Endothelial cell of hepatic sinusoid (primary cell): Measurements from ENCODE around the gene YES1.
"Not testable (repeated sequence)": the region's sequence is repeated elsewhere in the genome, so short reads cannot be mapped to it uniquely, and the experiment has no call there.

ENCODE experiments used
- in situ Hi-C: cut with HindIII; loops from 2 replicates; pipeline ENCODE4 v1.10.0; 2017; ENCODE audit warnings: low sequenced_read_pairs

The YES1 gene

GRCh38 chr18:732371-732770, 79.7 kb downstream of the YES1 start:
- in situ Hi-C loops, result no loop called here

GRCh38 chr18:731185-731584, 80.9 kb downstream of the YES1 start:
- in situ Hi-C loops, result no loop called here

DNA sequence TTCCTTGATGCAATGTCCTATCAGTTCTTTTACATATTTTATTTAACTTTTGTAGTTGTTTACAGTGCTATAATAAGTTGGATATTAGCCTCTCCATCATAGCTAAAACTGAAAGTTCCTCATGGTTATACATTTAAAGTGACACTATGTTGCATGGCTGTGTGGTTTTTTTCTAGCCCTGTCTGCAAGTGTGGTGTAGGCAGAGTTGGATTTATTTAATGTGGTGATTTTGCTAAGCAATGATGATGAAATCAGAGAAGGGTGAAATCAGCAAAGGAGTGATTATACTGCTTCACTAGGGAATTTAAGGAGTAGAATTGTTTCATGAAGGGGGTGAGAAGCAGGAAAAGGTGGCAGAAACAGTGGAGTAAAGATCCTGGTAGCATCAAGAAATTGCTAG, 81.3 kb downstream of the YES1 start:
- in situ Hi-C loops, result no loop called here

GRCh38 chr18:730120-730519, 81.9 kb downstream of the YES1 start:
- in situ Hi-C loops, result not testable (repeated sequence)

DNA sequence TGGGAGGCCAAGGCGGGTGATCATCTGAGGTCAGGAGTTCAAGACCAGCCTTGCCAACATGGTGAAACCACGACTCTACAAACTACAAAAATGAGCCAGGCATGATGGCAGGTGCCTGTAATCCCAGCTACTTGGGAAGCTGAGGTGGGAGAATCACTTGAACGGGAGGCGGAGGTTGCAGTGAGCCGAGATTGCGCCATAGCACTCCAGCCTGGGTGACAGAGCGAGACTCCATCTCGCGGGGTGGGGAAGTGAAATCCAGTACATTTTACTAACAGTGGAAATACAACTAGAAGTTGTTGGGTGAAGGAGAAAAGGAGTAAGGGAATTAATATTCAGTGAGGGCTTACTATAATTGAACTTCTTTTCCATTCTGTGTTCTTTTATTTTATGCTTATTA, 86.4 kb downstream of the YES1 start:
- in situ Hi-C loops, result no loop called here

DNA sequence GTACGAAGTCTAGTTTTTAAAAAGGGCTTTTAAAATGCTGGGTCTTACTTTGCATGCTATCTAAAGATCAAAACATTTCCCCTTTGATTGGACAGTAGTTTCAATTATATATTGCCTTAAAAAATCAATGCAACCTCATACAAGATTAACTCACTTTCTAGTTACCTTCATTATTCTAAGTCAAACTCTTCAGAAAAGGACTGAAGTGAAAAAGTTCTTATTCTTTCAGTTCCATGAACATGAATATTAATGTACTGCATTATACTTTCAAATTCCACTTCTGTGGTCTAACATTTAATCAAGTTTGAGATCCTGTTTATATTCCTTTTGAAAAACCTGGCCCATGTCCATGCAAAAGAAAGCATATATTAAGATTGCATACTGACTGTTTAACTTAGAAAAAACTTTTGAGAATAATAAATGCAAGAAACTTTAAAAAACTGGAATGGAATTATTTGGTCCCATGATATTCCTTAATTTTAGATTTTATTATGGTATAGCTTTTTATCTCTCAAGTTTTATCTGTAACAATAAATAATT, 88.4 kb downstream of the YES1 start:
- in situ Hi-C loops, result no loop called here

DNA sequence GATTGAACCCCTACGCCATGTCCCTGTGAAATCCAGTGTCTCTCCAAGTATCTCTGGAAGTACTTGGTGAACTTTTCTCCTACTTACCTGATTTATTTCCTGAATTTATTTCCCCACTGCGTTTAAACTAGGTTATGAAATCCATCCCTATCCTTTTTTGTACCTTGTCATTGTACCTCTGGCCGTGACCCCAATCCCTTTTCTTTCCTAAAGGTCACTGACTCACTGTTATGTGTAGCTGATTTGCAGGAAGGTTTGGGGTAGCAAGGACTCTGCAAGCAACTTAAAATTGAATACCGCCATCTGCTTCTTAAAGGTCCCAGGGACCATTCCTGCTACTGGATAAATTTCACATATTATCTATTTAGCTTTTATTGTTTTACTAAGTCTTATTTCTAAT, 95.0 kb downstream of the YES1 start:
- in situ Hi-C loops, result no loop called here

DNA sequence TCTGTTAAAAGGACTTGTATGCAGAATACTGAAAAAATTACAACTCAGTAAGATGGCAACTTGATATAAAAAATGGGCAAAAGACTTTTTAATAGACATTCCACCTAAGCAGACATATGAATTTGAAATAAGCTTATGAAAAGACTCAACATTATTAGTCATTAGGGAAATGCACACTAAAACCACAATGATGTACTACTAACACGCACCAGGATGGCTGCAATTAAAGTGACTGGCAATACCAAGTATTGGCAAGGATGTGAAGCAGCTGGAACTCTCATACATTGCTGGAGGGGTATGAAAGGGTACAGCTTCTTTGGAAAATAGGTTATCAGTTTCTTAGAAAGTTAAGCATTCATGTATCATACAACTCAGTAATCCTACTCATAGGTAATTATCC, 96.4 kb downstream of the YES1 start:
- in situ Hi-C loops, result no loop called here

- in situ Hi-C loops, result no loop called here
Measured at GRCh38 chr18:713135-713490, 98.9 kb downstream of the YES1 start.

DNA sequence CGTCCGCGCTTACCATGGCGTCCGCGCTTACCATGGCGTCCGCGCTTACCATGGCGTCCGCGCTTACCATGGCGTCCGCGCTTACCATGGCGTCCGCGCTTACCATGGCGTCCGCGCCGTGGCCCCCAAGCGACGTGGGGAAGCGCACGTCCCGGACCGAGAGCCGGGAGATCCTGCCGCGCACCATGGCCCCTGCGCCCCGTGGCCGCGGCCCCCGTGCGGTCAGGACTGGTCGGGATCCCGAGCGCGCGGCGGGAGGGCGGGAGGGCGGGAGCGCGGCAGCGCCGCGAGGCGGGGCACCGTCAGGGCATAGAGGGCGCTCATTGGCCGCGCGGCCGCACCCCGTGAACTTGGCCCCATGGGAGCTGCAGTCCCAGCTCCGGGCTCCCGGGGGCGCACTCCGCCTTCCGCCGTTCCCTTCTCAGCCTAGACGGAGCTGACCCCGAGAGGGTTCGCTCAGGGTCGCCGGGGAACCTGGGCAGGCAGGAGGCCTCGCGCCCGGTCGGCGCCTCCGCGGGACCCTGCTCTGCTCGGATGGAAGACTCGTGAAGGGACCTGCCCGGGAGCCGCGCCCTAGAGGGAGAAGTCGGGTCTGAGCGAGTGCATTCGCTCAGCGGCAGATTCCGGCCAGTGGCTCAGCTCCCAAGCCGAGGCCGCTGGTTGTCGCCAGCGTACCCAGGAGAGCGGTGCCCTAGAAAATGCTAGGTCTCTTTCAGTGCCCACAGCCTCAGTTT, 99.5 kb downstream of the YES1 start, which contains the start of gene ENOSF1:
Gene ENOSF1 (minus strand): TSS at position 230 of the 734 bp plus-strand sequence. CDS start 43 bp downstream, at position 187.
- in situ Hi-C loops, result no loop called here

- in situ Hi-C loops, result no loop called here
Measured at GRCh38 chr18:711657-712400, 100.2 kb downstream of the YES1 start.

DNA sequence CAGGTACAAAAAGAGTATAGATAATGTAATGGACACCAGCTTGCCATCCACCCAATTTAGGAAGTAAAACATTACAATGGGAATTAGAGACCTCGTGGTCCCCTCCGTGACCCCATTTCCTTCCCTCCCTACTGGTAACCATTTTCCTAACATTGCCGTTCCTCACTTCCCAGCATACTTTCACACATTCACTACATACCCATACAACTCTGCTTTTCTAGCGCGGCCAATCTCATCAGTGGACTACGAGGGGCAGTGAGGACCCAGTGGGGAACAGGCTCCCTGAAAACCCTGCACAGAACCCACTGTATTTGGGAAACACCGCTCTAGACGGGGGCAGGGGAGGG, 100.8 kb downstream of the YES1 start:
- in situ Hi-C loops, result no loop called here

- in situ Hi-C loops, result no loop called here
Measured at GRCh38 chr18:710418-711300, 101.4 kb downstream of the YES1 start.

GRCh38 chr18:709771-710170, 102.3 kb downstream of the YES1 start:
- in situ Hi-C loops, result loop anchor here (5.0 kb wide), 1 partner anchor 47 kb away; no protein-coding TSS in a partner anchor

- in situ Hi-C loops, result loop anchor here (5.0 kb wide), 1 partner anchor 46 kb away; no protein-coding TSS in a partner anchor
Measured at GRCh38 chr18:708096-708495, 103.9 kb downstream of the YES1 start.

DNA sequence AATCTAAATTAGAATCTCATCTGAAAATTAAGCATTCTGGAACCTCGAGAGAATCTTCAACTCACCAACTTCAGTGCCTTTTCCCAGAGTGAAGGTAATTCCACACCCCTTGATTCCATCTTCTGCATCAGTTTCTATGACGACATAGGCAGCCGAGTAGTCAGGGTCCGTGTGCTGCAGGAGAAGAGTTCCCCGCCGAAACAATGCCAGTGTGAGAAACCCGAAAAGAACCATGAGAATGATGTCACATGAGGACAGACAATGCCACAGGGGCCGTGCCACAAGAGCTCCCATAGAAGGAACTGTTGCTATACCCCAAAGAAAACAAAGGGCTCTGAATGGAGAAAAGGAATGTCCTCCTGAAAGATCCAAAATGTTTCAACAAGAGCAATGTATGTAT, 105.6 kb downstream of the YES1 start:
- in situ Hi-C loops, result loop anchor here (5.0 kb wide), 1 partner anchor 44 kb away; no protein-coding TSS in a partner anchor

GRCh38 chr18:703213-703967, 108.7 kb downstream of the YES1 start:
- in situ Hi-C loops, result no loop called here

GRCh38 chr18:697800-698199, 114.2 kb downstream of the YES1 start:
- in situ Hi-C loops, result no loop called here

DNA sequence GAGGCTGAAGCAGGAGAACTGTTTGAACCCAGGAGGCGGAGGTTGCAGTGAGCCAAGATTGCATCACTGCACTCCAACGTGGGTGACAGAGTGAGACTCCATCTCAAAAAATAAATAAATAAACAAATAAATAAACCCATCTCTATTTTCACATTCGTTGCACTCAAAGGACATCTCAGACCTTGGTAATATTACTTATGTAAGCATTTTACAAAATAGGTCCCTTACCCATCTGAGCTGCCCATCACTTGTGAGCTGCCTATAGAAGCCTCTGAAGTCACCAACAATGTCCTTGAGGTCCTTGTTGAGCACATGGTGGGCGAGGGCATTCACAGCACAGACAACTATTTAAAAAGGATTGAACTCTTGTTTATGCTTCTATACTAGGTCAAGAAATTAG, 115.0 kb downstream of the YES1 start:
- in situ Hi-C loops, result no loop called here

DNA sequence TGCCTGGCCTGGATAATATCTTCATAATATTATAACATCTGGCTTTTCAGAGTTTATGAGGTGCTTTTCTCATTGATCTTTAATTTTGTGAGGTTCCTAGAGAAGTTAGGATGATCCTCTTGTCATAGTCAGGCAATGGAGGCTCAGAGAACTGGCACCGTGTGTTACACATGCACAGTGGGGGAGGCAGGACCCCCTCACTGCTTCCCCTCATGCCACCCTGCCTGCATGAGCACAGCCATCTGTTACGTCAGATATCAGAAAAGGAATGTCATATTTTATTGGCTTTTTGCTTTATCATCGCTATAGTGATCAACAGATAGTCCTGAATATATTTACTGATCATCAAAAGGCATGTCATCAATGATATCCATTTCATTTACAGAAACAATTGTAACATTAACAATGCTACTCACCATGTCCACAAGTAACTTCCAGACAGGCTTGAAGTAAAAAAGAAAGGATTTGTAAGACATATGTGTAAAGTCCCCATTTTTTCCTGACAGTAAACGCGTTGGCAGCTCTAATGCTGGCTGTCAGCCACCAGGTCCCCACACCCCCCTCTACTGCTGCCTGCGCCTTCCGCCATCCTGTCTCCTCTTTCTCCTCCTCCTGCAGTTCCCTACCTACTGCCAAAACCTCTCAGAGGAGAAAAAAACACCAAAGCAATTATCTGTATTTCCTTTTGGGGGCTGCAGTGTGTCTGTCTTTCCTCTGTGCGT, 118.4 kb downstream of the YES1 start:
- in situ Hi-C loops, result no loop called here
